NT2/D1 (cell line): ENCODE results near the gene TSC1.

Experiments
- SUZ12 ChIP-seq: IDR thresholded peaks from 2 replicates; pipeline ENCODE4 v1.6.1; 2011; ENCODE audit not compliant: insufficient read length, insufficient read depth; ENCODE audit errors: extremely low read depth
- YY1 ChIP-seq: IDR thresholded peaks from 2 replicates; pipeline ENCODE4 v1.6.1; 2011; ENCODE audit not compliant: insufficient read length, insufficient read depth
- ZNF274 ChIP-seq: IDR thresholded peaks from 2 replicates; pipeline ENCODE4 v1.6.1; 2011; ENCODE audit warnings: mild to moderate bottlenecking, low read depth, low read length

DNA sequence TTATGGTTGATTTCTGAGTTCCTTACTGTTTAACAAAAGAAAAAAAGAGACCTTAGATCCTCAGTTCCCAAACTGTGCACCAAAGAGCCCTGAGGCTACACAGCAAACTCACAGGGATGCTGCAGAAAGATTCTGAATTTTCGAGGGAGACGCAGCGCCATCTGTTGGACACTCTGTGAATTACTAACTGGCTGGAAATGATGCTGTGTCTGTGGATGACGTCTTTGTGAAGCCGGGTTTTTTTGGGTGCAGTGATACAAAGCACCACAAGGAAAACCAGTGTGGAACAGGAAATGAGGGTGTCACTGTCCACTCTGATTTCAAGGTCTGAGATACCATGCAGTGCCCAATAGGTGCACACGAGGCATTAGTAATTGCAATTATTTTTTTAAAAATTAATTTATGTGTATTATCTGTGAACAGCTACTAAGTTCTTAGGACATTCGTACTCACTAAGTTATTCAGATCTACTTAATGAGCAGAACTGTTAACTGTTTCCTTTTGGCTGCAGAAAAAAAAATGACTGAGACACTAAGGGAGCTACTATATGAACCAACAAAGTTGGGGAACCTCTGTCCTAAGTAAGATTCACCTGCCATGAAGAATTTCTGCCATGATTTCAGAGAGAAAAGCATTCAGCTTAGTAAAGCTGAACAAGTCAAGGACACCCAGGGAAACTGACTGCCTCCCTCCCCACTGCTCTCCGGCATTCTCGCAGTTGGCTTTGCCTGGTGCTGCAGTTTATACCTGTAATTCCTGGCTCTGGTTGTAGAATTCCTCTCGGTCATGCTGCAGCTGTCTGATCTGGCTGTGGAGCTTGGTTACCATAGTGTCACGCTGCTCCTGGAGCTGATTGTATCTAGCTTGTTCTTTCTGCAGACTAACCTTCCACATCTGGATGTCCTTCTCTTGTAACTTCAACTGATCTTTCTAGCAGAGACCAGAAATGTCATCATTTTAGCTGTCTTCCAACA, 42.3 kb downstream of the TSC1 start:
- TF ChIP-seq YY1, result no peak
- no peak for TF ChIP-seq ZNF274
- TF ChIP-seq SUZ12, result no peak
